ENCODE data around the gene TXNRD3. TPM values are rescaled to one million over a fixed set of nuclear protein-coding genes. Genes with fewer than 3 reads are reported as not detected.

Gene TXNRD3
- total RNA-seq, 2 donors from 2014 or later: 3.6 to 7.5 TPM

DNA sequence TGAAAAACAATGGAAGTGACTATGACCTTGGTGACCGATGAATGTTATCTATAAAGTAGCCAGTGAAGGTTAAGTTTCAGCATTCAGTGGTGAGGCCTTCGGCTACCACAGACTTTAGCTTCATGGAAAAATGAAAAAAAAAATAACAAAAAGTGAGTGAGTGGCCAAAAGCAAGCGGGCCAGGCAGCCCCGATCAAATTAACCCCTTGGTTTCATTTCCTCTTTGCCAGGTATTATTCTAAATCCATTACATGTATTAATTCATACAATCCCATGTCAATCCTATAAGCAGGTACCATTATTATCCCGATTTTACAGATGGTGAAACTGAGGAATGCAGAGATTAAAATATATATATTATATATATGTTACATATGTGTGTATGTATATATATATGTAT lies 28.1 kb upstream of the TXNRD3 start:
- Histone ChIP-seq H3K9me3 (no peaks in the 10 kb centered on the region), H3K27ac (no peak overlapping the region), H3K36me3 (no peaks in the 10 kb centered on the region), H3K4me3 (no peak overlapping the region), H3K4me1 (no peaks in the 10 kb centered on the region), H3K9ac (ENCODE audit: low read depth in 2 of 2, low read length in 2 of 2) (no peak overlapping the region), H3K27me3 (no peaks in the 10 kb centered on the region)
- intact Hi-C loops (cut with DNase I): loop anchor here (5.0 to 10.0 kb wide), 2 partner anchors 292 to 774 kb away; no protein-coding TSS in a partner anchor
- DNase-seq: no peak
- TF ChIP-seq, protein P1, sequence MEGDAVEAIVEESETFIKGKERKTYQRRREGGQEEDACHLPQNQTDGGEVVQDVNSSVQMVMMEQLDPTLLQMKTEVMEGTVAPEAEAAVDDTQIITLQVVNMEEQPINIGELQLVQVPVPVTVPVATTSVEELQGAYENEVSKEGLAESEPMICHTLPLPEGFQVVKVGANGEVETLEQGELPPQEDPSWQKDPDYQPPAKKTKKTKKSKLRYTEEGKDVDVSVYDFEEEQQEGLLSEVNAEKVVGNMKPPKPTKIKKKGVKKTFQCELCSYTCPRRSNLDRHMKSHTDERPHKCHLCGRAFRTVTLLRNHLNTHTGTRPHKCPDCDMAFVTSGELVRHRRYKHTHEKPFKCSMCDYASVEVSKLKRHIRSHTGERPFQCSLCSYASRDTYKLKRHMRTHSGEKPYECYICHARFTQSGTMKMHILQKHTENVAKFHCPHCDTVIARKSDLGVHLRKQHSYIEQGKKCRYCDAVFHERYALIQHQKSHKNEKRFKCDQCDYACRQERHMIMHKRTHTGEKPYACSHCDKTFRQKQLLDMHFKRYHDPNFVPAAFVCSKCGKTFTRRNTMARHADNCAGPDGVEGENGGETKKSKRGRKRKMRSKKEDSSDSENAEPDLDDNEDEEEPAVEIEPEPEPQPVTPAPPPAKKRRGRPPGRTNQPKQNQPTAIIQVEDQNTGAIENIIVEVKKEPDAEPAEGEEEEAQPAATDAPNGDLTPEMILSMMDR (IDR thresholded peaks at IDR 0.05): no peak

- Histone ChIP-seq H3K27ac (no peak overlapping the region), H3K27me3 (no peaks in the 10 kb centered on the region), H3K4me3 (no peak overlapping the region), H3K9me3 (no peaks in the 10 kb centered on the region), H3K4me1 (no peaks in the 10 kb centered on the region), H3K36me3 (no peaks in the 10 kb centered on the region), H3K9ac (ENCODE audit: low read depth in 2 of 2, low read length in 2 of 2) (no peak overlapping the region)
- DNase-seq: no peak
- TF ChIP-seq, protein P1 (IDR thresholded peaks at IDR 0.05): no peak
- intact Hi-C loops (cut with DNase I): loop anchor here (5.0 to 10.0 kb wide), 2 partner anchors 293 to 775 kb away; no protein-coding TSS in a partner anchor
These were observed 27.1 kb upstream of the TXNRD3 start for GRCh38 chr3:126682009-126682408.

GRCh38 chr3:126680667-126681055 lies 25.7 kb upstream of the TXNRD3 start:
- DNase-seq: no peak
- no peak overlapping the region for H3K4me3 ChIP-seq
- H3K27me3 ChIP-seq: no peaks in the 10 kb centered on the region
- TF ChIP-seq, protein P1 (IDR thresholded peaks at IDR 0.05): no peak
- H3K36me3 ChIP-seq: no peaks in the 10 kb centered on the region
- H3K4me1 ChIP-seq: no peaks in the 10 kb centered on the region
- intact Hi-C loops (cut with DNase I): loop anchor here (5.0 to 10.0 kb wide), 2 partner anchors 294 to 777 kb away; no protein-coding TSS in a partner anchor
- no peak overlapping the region for H3K27ac ChIP-seq
- no peak overlapping the region for H3K9ac ChIP-seq (ENCODE audit: low read depth in 2 of 2, low read length in 2 of 2)
- H3K9me3 ChIP-seq: no peaks in the 10 kb centered on the region

- intact Hi-C loops (cut with DNase I): loop anchor here (5.0 to 10.0 kb wide), 4 partner anchors 295 to 865 kb away; no protein-coding TSS in a partner anchor
- TF ChIP-seq, protein P1 (IDR thresholded peaks at IDR 0.05): no peak
- Histone ChIP-seq H3K27me3 (no peaks in the 10 kb centered on the region), H3K36me3 (no peaks in the 10 kb centered on the region), H3K4me1 (no peaks in the 10 kb centered on the region), H3K9me3 (no peaks in the 10 kb centered on the region), H3K9ac (ENCODE audit: low read depth in 2 of 2, low read length in 2 of 2) (no peak overlapping the region), H3K4me3 (no peak overlapping the region), H3K27ac (no peak overlapping the region)
- no peak for DNase-seq
These were observed 25.1 kb upstream of the TXNRD3 start for GRCh38 chr3:126679831-126680666.

GRCh38 chr3:126679318-126679751 lies 24.4 kb upstream of the TXNRD3 start:
- H3K27ac ChIP-seq: no peak overlapping the region
- intact Hi-C loops (cut with DNase I): loop anchor here (10.0 kb wide), 2 partner anchors 495 to 865 kb away; no protein-coding TSS in a partner anchor
- no peaks in the 10 kb centered on the region for H3K27me3 ChIP-seq
- H3K4me1 ChIP-seq: no peaks in the 10 kb centered on the region
- peak; percentile 85 for DNase-seq
- no peak overlapping the region for H3K9ac ChIP-seq (ENCODE audit: low read depth in 2 of 2, low read length in 2 of 2)
- H3K36me3 ChIP-seq: no peaks in the 10 kb centered on the region
- no peaks in the 10 kb centered on the region for H3K9me3 ChIP-seq
- no peak overlapping the region for H3K4me3 ChIP-seq
- TF ChIP-seq, protein P1 (IDR thresholded peaks at IDR 0.05): peak; percentile 99

Data from colonic mucosa (tissue), 4 donors.